GM10266 (cell line): ENCODE measurements around the gene OR1K1.

Experiments
- DNase-seq: peaks from one replicate; pipeline ENCODE4 v3.0.0; 2012; ENCODE audit errors: extremely low spot score
- CTCF ChIP-seq: IDR thresholded peaks from 2 replicates; pipeline ENCODE4 v1.5.1; 2012; ENCODE audit warnings: mild to moderate bottlenecking, low read depth; ENCODE audit not compliant: control insufficient read depth, insufficient read depth; ENCODE audit errors: missing control alignments

Gene OR1K1

GRCh38 chr9:122800066-122801060 lies at the start of gene OR1K1:
TSS of gene OR1K1 (plus strand) at chr9:122800123. CDS start at chr9:122800123, 0 bp downstream.
- DNase-seq: no peak
- no peak for TF ChIP-seq CTCF

DNA sequence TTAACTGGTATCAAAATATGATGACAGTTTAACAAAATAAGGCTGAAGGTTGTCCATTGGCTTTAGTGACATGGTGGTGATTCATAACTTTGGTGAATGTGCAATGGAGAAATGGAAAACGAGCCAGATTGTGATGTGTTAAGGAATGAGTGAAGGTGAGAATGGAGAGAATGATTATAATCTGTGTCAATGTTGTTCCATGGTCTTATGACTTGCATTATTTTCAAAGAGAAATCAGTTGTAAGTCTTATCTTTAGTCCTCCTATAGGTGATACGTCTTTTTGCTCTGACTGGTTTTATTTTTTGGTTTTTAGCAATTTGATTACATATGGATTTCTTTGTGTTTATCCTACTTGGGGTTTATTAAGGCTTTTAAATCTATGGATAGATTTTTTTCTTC lies 45.1 kb upstream of the OR1K1 start:
- no peak for TF ChIP-seq CTCF
- DNase-seq: no peak

GRCh38 chr9:122767817-122768216 lies 32.1 kb upstream of the OR1K1 start:
- DNase-seq: no peak
- no peak for TF ChIP-seq CTCF

DNA sequence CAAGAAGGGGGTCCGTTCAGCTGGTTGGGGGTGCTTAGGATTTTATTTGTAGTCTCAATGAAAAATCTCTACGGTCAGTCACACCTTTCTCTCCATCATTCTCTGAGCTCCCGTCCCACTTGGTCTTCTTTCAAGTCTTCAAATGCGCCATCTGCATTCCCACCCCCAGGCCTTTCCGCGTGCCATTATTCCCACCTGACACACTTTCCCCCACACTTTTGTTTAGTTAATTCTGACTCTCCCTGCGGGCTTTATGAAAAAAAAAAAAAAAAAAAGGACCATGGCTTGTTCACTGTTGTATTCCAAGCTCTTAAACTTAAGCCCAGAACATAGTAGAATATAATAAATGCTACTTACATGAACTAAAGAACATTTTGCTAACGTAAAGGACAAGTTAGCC lies 22.9 kb upstream of the OR1K1 start:
- TF ChIP-seq CTCF: no peak
- DNase-seq: no peak

DNA sequence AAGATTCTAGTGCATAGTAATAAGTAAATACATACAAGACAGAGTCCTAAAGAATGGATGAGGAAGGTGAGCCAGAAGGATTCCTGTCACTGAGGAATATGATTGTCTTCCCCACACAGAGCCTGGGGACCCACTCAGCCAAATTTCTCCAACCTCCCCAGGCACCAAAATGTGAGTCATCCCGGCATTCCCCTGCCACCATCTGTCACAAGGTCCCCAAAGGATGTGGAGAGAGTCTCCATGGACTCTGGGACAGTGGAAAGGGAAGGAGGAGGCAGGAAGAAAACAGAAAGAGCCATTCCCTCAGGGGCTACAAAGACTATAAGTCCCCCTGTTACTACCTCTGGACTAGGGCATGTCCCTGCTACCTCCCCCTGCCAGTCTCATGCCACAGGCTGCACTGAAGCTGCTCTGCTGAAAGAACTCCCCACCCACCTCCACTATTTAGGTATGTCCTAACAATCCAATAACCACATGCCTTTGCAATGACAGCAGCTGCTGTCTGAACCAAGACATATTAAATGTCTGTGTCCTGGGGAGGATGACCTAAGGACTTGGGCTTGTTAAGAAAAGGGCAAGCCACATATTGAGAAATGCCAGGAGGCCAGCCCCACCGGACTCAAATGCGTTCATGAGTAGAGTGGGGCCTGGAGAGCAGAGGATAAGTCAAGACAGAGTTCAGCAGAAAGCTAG lies 21.8 kb upstream of the OR1K1 start:
- no peak for TF ChIP-seq CTCF
- DNase-seq: no peak

DNA sequence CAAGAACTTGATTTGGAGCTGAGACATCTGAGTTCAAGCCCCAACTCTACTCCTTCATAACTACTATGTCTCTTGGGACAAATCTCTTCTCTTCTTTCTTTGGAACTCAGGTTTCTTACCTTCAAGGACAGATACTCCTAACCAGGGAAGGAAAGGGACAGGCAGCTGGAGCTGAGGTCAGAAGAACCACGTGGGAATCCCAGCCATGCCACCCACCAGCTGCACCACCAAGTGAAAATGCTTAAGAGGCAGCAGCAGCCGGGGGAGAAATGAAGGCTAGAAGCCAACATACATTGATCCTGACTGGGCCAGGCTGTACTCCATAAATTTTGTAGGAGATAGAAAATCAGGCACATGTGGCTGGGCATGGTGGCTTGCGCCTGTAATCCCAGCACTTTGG lies 20.7 kb upstream of the OR1K1 start:
- DNase-seq: no peak
- no peak for TF ChIP-seq CTCF

GRCh38 chr9:122780026-122780425 lies 19.9 kb upstream of the OR1K1 start:
- TF ChIP-seq CTCF: no peak
- no peak for DNase-seq
